Endothelial cell of umbilical vein (primary cell): ENCODE measurements around the gene IGFBP4.

Source experiments
- CTCF ChIP-seq, 2 donors: IDR thresholded peaks; 1 replicate in 1 of 2; 2 replicates in 1 of 2; pipeline ENCODE4 v1.5.1; 2011; ENCODE audit warnings: low read length in 2 of 2, mild to moderate bottlenecking in 2 of 2, moderate library complexity in 2 of 2, control low read depth in 1 of 2, inconsistent platforms in 1 of 2, low read depth in 1 of 2; ENCODE audit not compliant: insufficient read depth in 1 of 2; ENCODE audit errors: extremely low read depth in 1 of 2
- POLR2A ChIP-seq: IDR thresholded peaks from 2 replicates; pipeline ENCODE4 v1.6.1; 2012; ENCODE audit warnings: low read depth, mild to moderate bottlenecking, control low read depth, low read length
- POLR2AphosphoS5 ChIP-seq: IDR thresholded peaks from 2 replicates; pipeline ENCODE4 v1.6.1; 2012; ENCODE audit warnings: low read depth, mild to moderate bottlenecking, control low read depth, low read length, moderate library complexity; ENCODE audit not compliant: insufficient read depth

DNA sequence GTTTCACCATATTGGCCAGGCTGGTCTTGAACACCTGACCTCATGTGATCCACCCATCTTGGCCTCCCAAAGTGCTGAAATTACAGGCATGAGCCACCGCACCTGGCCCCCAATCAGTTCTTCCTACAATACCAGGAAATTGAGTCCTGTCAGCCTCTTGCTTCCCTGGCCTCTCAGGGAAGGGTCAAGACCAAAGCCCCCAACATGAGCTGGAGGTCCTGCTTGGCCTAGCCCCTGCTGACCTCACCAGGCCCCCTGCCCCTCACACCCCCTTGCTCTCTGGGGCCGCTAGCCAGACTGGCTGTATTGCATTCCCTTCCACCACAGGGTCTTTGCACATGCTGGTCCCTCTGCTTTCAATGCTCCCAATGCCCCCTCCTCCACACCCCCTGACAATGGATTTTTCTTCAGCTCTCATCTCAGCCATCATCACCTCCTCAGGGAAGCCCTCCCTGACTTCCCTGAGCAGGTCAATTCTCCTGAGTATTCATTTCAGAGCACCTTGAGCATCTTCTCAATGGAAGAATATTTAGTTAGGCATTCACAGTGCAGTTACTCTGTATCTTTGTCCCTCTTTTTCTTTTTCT, 24.1 kb downstream of the IGFBP4 start:
- TF ChIP-seq POLR2AphosphoS5 (no peak), CTCF (IDR thresholded peaks at IDR 0.05; ENCODE audit: extremely low read depth in 1 of 2, insufficient read depth in 1 of 2, low read depth in 1 of 2, low read length in 2 of 2) (no peak), POLR2A (no peak)
